Esophagus squamous epithelium (tissue), 4 donors: ENCODE results near the gene HOPX.

Experiments used
- POLR2A ChIP-seq, 4 donors: fragments of 450-650 bp; IDR thresholded peaks; one replicate each; pipeline ENCODE4 v1.6.1; 2017; ENCODE audit warnings: antibody characterized with exemption in 4 of 4, mild to moderate bottlenecking in 4 of 4, moderate library complexity in 3 of 4
- TF ChIP-seq, protein P1 (sequence below), 6 experiments: fragments of 450-650 bp in 4 of 6; fragments of 200-600 bp in 2 of 6; sonication (generic) in 2 of 6; IDR thresholded peaks; one replicate each; pipeline ENCODE4 v1.5.1; 2016 to 2019; ENCODE audit warnings: antibody characterized with exemption in 6 of 6, mild to moderate bottlenecking in 4 of 6, moderate library complexity in 4 of 6

GRCh38 chr4:56666279-56666678 lies 14.8 kb downstream of the HOPX start:
- TF ChIP-seq, protein P1, sequence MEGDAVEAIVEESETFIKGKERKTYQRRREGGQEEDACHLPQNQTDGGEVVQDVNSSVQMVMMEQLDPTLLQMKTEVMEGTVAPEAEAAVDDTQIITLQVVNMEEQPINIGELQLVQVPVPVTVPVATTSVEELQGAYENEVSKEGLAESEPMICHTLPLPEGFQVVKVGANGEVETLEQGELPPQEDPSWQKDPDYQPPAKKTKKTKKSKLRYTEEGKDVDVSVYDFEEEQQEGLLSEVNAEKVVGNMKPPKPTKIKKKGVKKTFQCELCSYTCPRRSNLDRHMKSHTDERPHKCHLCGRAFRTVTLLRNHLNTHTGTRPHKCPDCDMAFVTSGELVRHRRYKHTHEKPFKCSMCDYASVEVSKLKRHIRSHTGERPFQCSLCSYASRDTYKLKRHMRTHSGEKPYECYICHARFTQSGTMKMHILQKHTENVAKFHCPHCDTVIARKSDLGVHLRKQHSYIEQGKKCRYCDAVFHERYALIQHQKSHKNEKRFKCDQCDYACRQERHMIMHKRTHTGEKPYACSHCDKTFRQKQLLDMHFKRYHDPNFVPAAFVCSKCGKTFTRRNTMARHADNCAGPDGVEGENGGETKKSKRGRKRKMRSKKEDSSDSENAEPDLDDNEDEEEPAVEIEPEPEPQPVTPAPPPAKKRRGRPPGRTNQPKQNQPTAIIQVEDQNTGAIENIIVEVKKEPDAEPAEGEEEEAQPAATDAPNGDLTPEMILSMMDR (IDR thresholded peaks at IDR 0.05): no peak
- TF ChIP-seq POLR2A (IDR thresholded peaks at IDR 0.05): no peak
